OCI-LY3 (cell line): ENCODE measurements around the gene CHMP4B.
A peak's percentile ranks its signal among the peaks of the same experiment; 100 is the strongest.

Experiments
- H2AFZ ChIP-seq: fragments of 200-600, 300-600 bp; shearing (Covaris generic); 2 replicates; pipeline ENCODE4 v1.6.0; 2014; ENCODE audit warnings: antibody characterized with exemption, low read depth, low read length
- H3K27ac ChIP-seq: fragments of 200-600, 300-600 bp; sonication (generic); 2 replicates; pipeline ENCODE4 v1.5.1; 2014; ENCODE audit warnings: mild to moderate bottlenecking, low read length, moderate library complexity, mixed read lengths
- H3K27me3 ChIP-seq: fragments of 200-600, 300-600 bp; sonication (generic); 2 replicates; pipeline ENCODE4 v1.6.1; 2014; ENCODE audit warnings: low read depth, low read length, mixed read lengths
- H3K36me3 ChIP-seq: fragments of 200-600, 300-600 bp; sonication (generic); replicated peaks from 2 replicates; pipeline ENCODE3; 2014; ENCODE audit warnings: low read depth, low read length, mixed read lengths
- H3K4me1 ChIP-seq: fragments of 300-600, 200-600 bp; sonication (generic); 2 replicates; pipeline ENCODE4 v1.6.1; 2014; ENCODE audit warnings: low read length, mixed read lengths
- H3K4me2 ChIP-seq: fragments of 200-600, 300-600 bp; sonication (generic); 2 replicates; pipeline ENCODE4 v1.6.1; 2014; ENCODE audit warnings: low read length, mixed read lengths
- H3K4me3 ChIP-seq: fragments of 300-600, 200-600 bp; sonication (generic); 2 replicates; pipeline ENCODE4 v1.5.1; 2014; ENCODE audit warnings: antibody characterized with exemption, mild to moderate bottlenecking, low read length, moderate library complexity
- H3K79me2 ChIP-seq: fragments of 300-600, 200-600 bp; shearing (Covaris generic); 2 replicates; pipeline ENCODE4 v1.6.1; 2014; ENCODE audit warnings: mild to moderate bottlenecking, low read length, mixed read lengths
- H3K9ac ChIP-seq: fragments of 300-600, 200-600 bp; shearing (Covaris generic); 2 replicates; pipeline ENCODE4 v1.6.0; 2014; ENCODE audit warnings: mild to moderate bottlenecking, low read length, moderate library complexity
- H3K9me3 ChIP-seq: fragments of 200-600, 300-600 bp; shearing (Covaris generic); 2 replicates; pipeline ENCODE4 v1.6.1; 2014; ENCODE audit warnings: low read length, mixed read lengths; ENCODE audit not compliant: insufficient read depth
- H4K20me1 ChIP-seq: fragments of 200-600, 300-600 bp; sonication (generic); 2 replicates; pipeline ENCODE4 v1.6.1; 2016; ENCODE audit warnings: low read length, mixed read lengths; ENCODE audit not compliant: insufficient read depth
- CTCF ChIP-seq: fragments of 200-600, 300-600 bp; sonication (generic); IDR thresholded peaks from 2 replicates; pipeline ENCODE4 v1.5.1; 2014; ENCODE audit warnings: antibody characterized with exemption, low read length, low read depth
- EZH2phosphoT487 ChIP-seq: fragments of 200-600 bp; shearing (Covaris generic); IDR thresholded peaks from 2 replicates; pipeline ENCODE4 v1.6.1; 2018; ENCODE audit warnings: antibody characterized with exemption, mixed run types, low read depth

The CHMP4B gene

DNA sequence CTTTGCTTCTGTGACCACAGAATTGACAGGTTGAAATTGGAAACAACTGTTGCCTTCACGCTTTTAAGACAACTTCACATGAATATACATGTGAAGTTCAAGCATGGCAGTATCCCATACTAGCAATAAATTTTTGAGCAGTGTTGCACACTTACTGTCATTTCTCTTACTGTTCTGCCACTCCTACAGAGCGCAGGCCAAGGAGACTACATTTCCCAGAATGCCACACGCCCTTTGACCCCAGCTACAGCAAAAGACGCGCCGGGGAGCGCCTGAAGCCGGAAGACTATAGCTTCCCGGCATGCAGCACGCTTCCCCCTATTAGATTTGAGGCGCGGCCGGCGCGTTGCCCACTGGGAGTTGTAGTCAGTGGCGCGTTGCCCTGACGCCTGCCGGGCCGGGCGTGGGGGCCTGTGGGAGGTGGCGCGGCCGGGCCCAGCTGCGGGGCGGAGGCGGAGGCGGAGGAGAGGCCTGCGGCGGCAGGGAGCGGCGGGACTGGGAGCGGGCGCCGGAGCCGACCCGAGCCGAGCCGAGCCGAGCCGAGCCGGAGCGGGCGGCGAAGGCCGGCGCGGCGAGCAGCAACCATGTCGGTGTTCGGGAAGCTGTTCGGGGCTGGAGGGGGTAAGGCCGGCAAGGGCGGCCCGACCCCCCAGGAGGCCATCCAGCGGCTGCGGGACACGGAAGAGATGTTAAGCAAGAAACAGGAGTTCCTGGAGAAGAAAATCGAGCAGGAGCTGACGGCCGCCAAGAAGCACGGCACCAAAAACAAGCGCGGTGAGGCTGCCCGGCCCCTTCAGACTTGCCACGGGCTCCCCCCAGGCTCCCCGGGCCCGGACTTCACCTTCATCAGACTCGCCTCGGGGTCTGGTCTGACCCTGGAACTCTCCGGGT, at the start of gene CHMP4B:
TSS of gene CHMP4B (plus strand) at position 464 of the 891 bp plus-strand sequence. CDS start at position 585, 121 bp downstream.
- Histone ChIP-seq H3K79me2 (peaks cover 50% of the 10 kb centered on the region), H3K36me3 (peaks cover 20% of the 10 kb centered on the region), H3K4me1 (peaks cover 19% of the 10 kb centered on the region), H3K9me3 (no peaks in the 10 kb centered on the region), H3K4me3 (peak within 1 kb of the TSS; percentile 94), H4K20me1 (peaks cover 34% of the 10 kb centered on the region), H3K27ac (peak within 1 kb of the TSS; percentile 74), H3K4me2 (peak within 1 kb of the TSS; percentile 98), H2AFZ (peak within 1 kb of the TSS; percentile 85), H3K27me3 (0 out of 2 replicates have a peak, but pooled peaks cover 4% of the 10 kb centered on the region), H3K9ac (peak within 1 kb of the TSS; percentile 99)
- TF ChIP-seq EZH2phosphoT487 (no peak), CTCF (no peak)

- Histone ChIP-seq H4K20me1 (no peaks in the 10 kb centered on the region), H3K27ac (no peak overlapping the region), H3K36me3 (peaks cover 11% of the 10 kb centered on the region), H2AFZ (no peak overlapping the region), H3K9me3 (peaks cover 6% of the 10 kb centered on the region; the same call in 1 of the 2 replicates), H3K4me3 (no peak overlapping the region), H3K79me2 (no peaks in the 10 kb centered on the region), H3K4me2 (no peak overlapping the region), H3K4me1 (no peaks in the 10 kb centered on the region), H3K27me3 (no peaks in the 10 kb centered on the region), H3K9ac (no peak overlapping the region)
- TF ChIP-seq EZH2phosphoT487 = no peak
- no peak for TF ChIP-seq CTCF
Measured at GRCh38 chr20:33761698-33762250, 49.4 kb upstream of the CHMP4B start.

DNA sequence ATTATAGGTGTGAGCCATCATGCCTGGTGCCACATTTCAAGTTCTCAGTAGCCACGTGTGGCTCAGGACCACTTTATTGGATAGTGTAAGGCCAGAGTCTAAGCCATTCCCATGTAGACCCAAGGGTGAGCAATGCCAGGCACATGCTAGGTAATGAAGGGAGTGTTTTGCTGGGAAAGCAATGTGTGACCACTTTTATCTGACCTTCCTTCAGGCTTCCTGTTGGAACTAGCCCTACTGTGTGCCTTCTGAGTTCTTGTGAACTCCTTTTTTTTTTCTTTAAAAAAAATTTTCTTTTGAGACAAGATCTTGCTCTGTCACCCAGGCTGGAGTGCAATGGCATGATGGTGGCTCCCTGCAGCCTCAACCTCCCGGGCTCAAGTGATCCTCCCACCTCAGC, 46.0 kb upstream of the CHMP4B start:
- H3K9me3 ChIP-seq = no peaks in the 10 kb centered on the region
- no peaks in the 10 kb centered on the region for H3K4me1 ChIP-seq
- TF ChIP-seq CTCF = no peak
- no peak for TF ChIP-seq EZH2phosphoT487
- no peak overlapping the region for H3K9ac ChIP-seq
- H2AFZ ChIP-seq = no peak overlapping the region
- H3K27ac ChIP-seq = no peak overlapping the region
- no peak overlapping the region for H3K4me3 ChIP-seq
- H3K79me2 ChIP-seq = no peaks in the 10 kb centered on the region
- H3K27me3 ChIP-seq = no peaks in the 10 kb centered on the region
- H3K4me2 ChIP-seq = no peak overlapping the region
- H4K20me1 ChIP-seq = no peaks in the 10 kb centered on the region
- no peaks in the 10 kb centered on the region for H3K36me3 ChIP-seq

DNA sequence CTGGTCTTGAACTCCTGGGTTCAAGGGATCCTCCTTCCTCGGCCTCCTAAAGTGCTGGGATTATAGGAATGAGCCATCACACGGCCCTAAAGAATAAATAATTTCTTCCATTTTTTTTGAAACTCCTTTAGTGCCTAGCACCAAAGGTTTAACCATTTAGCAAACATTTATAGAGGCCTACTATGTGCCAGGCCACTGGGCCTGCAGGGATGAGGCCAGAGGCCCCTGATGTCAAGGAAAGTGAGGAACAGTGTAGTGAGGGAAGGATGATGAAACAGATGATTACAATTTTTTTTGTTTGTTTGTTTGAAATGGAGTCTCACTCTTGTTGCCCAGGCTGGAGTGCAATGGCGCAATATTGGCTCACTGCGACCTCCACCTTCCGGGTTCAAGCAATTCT, 45.6 kb upstream of the CHMP4B start:
- no peaks in the 10 kb centered on the region for H3K36me3 ChIP-seq
- no peaks in the 10 kb centered on the region for H3K79me2 ChIP-seq
- H3K9ac ChIP-seq = no peak overlapping the region
- no peak overlapping the region for H3K4me2 ChIP-seq
- no peaks in the 10 kb centered on the region for H4K20me1 ChIP-seq
- H2AFZ ChIP-seq = no peak overlapping the region
- no peaks in the 10 kb centered on the region for H3K27me3 ChIP-seq
- no peak overlapping the region for H3K4me3 ChIP-seq
- no peaks in the 10 kb centered on the region for H3K4me1 ChIP-seq
- TF ChIP-seq EZH2phosphoT487 = no peak
- TF ChIP-seq CTCF = no peak
- no peak overlapping the region for H3K27ac ChIP-seq
- no peaks in the 10 kb centered on the region for H3K9me3 ChIP-seq
